PFSK-1 (cell line): Measurements from ENCODE around the gene RIT2.

Experiments
- FOXP2 ChIP-seq: optimal IDR thresholded peaks from 2 replicates; pipeline ENCODE3; 2011; ENCODE audit warnings: borderline replicate concordance, control low read depth, inconsistent platforms; ENCODE audit not compliant: insufficient read depth; ENCODE audit errors: extremely low read length, extremely low read depth
- POLR2AphosphoS5 ChIP-seq: IDR thresholded peaks from 2 replicates; pipeline ENCODE4 v1.6.1; 2012; ENCODE audit warnings: low read depth, mild to moderate bottlenecking, control low read depth, low read length, moderate library complexity
- REST ChIP-seq, 2 experiments: IDR thresholded peaks; 2 replicates each; pipeline versions ENCODE4 v1.6.1 to v1.8.0; 2011 to 2012; ENCODE audit warnings: low read depth in 2 of 2, low read length in 2 of 2, control low read depth in 1 of 2, inconsistent platforms in 1 of 2, mild to moderate bottlenecking in 1 of 2, moderate library complexity in 1 of 2; ENCODE audit not compliant: insufficient read depth in 1 of 2
- SIN3A ChIP-seq: IDR thresholded peaks from 2 replicates; pipeline ENCODE4 v1.6.1; 2012; ENCODE audit warnings: mild to moderate bottlenecking, low read length, moderate library complexity, borderline replicate concordance; ENCODE audit not compliant: insufficient read depth
- TAF1 ChIP-seq: IDR thresholded peaks from 2 replicates; pipeline ENCODE4 v1.6.1; 2012; ENCODE audit warnings: low read length, control low read depth, borderline replicate concordance; ENCODE audit not compliant: insufficient read depth

RIT2 gene

GRCh38 chr18:42861271-42861670, 254.2 kb downstream of the RIT2 start:
- TF ChIP-seq TAF1 = no peak
- TF ChIP-seq REST (IDR thresholded peaks at IDR 0.05; ENCODE audit: insufficient read depth in 1 of 2, low read depth in 2 of 2, low read length in 2 of 2) = no peak
- no peak for TF ChIP-seq POLR2AphosphoS5
- TF ChIP-seq FOXP2 = no peak
- no peak for TF ChIP-seq SIN3A

GRCh38 chr18:42860548-42860947, 254.9 kb downstream of the RIT2 start:
- no peak for TF ChIP-seq TAF1
- no peak for TF ChIP-seq FOXP2

- TF ChIP-seq REST (IDR thresholded peaks at IDR 0.05; ENCODE audit: insufficient read depth in 1 of 2, low read depth in 2 of 2, low read length in 2 of 2) = no peak
- TF ChIP-seq FOXP2 = no peak
- TF ChIP-seq SIN3A = no peak
- TF ChIP-seq POLR2AphosphoS5 = no peak
- no peak for TF ChIP-seq TAF1
Measured at GRCh38 chr18:42860011-42860410, 255.5 kb downstream of the RIT2 start.

GRCh38 chr18:42854558-42854957, 260.9 kb downstream of the RIT2 start:
- TF ChIP-seq TAF1 (no peak), REST (IDR thresholded peaks at IDR 0.05; ENCODE audit: insufficient read depth in 1 of 2, low read depth in 2 of 2, low read length in 2 of 2) (no peak), POLR2AphosphoS5 (no peak), FOXP2 (no peak), SIN3A (no peak)

- TF ChIP-seq REST (IDR thresholded peaks at IDR 0.05; ENCODE audit: insufficient read depth in 1 of 2, low read depth in 2 of 2, low read length in 2 of 2) (no peak), SIN3A (no peak), TAF1 (no peak), FOXP2 (no peak), POLR2AphosphoS5 (no peak)
Measured at GRCh38 chr18:42850174-42851083, 265.1 kb downstream of the RIT2 start.
